Adrenal gland (tissue), 12 donors: ENCODE results near the gene ACAT2. TPM values are rescaled to one million over a fixed set of nuclear protein-coding genes. Genes with fewer than 3 reads are reported as not detected.
"Not testable (repeated sequence)": the region's sequence is repeated elsewhere in the genome, so short reads cannot be mapped to it uniquely, and the experiment has no call there.

Source experiments
- DNase-seq, 7 donors: peaks; one replicate each; pipeline ENCODE4 v3.0.0-alpha.2; 2019 to 2020
- H3K27ac ChIP-seq, 5 donors: fragments of 200-600 bp; sonication (generic) in 4 of 5; 1 replicate in 3 of 5; 2 replicates in 2 of 5; pipeline versions ENCODE4 v1.5.1 to v1.8.0; 2016 to 2020; ENCODE audit warnings: mild to moderate bottlenecking in 1 of 5
- H3K27me3 ChIP-seq: fragments of 200-600 bp; 2 replicates; pipeline ENCODE4 v1.8.0; 2021
- H3K36me3 ChIP-seq, 2 donors: fragments of 200-600 bp; replicated peaks in 1 of 2; 1 replicate in 1 of 2; 2 replicates in 1 of 2; pipeline versions ENCODE4 v1.5.1 to v1.8.0; 2018 to 2022
- H3K4me1 ChIP-seq, 2 donors: fragments of 200-600 bp; replicated peaks in 1 of 2; 1 replicate in 1 of 2; 2 replicates in 1 of 2; pipeline versions ENCODE4 v1.5.1 to v1.8.0; 2018 to 2021
- H3K4me3 ChIP-seq, 4 donors: fragments of 200-600 bp; sonication (generic) in 3 of 4; one replicate each; pipeline ENCODE4 v1.5.1; 2016 to 2018
- H3K9me3 ChIP-seq, 3 donors: fragments of 200-600 bp; sonication (generic) in 1 of 3; replicated peaks in 1 of 3; 1 replicate in 2 of 3; 2 replicates in 1 of 3; pipeline versions ENCODE4 v1.5.1 to v1.8.0; 2016 to 2021
- POLR2A ChIP-seq, 2 donors: fragments of 450-650 bp; IDR thresholded peaks; one replicate each; pipeline ENCODE4 v1.6.1; 2017; ENCODE audit warnings: antibody characterized with exemption in 2 of 2, mild to moderate bottlenecking in 2 of 2, moderate library complexity in 1 of 2
- WGBS, 4 donors: extraction: QIAGEN DNeasy Blood & Tissue Kit in 2 of 4; methylation state at CpG; one replicate each; pipeline versions ENCODE4 v1.1.5 to v1.1.7; 2013 to 2017; 5-methylcytosine and 5-hydroxymethylcytosine counted together
- intact Hi-C, 2 donors: fragments of 100-400 bp; cut with DNase I; formaldehyde crosslinking; loops; one replicate each; pipeline versions ENCODE4 v1.14.1 to v1.15.0; 2022 to 2023
- polyA plus RNA-seq, 3 donors: library from polyadenylated mRNA; stranded (reverse); fragments of 200-250 nt in 2 of 3; fragments of 350-450 nt in 1 of 3; fragmentation: Illumina TruSeq in 1 of 3; extraction: RNeasy Lipid Tissue Mini Kit (QIAGEN cat#74804) in 1 of 3; gene quantifications; one replicate each; pipeline ENCODE4 v1.2.3, GENCODE V29; 2013 to 2014
- total RNA-seq, 9 donors: library from RNA; depleted of rRNA in 4 of 9; stranded (reverse); fragments of >200 nt in 4 of 9; fragments of 120-200 nt in 1 of 9; fragmentation: NEBNext Ultra II Directional in 1 of 9; extraction: Animal tissue kit (Norgen Biotek cat#: 25700) in 1 of 9; gene quantifications; one replicate each; pipeline versions ENCODE4 v1.1.0 to v1.2.4, GENCODE V29; 2013 to 2023
- TF ChIP-seq, protein P1 (sequence below), 6 experiments: fragments of 450-650 bp in 4 of 6; fragments of 200-600 bp in 2 of 6; sonication (generic) in 1 of 6; IDR thresholded peaks; 1 replicate in 5 of 6; 2 replicates in 1 of 6; pipeline versions ENCODE4 v1.5.1 to v1.8.0; 2016 to 2021; ENCODE audit warnings: antibody characterized with exemption in 6 of 6, mild to moderate bottlenecking in 2 of 6, moderate library complexity in 1 of 6
- donor health status: healthy with polysubstance abuse.
- donor health status: Bipolar disorder and iron deficiency.
- donor health status: DM: yes; HTN: yes; CAD: no.
- donor health status: DM: no; HTN: no; CAD: no.
- donor health status: DM: no; HTN: no; CAD: no.
- donor health status: DM: yes; HTN: yes; CAD: no.

Gene ACAT2
- total and polyA plus RNA-seq, 12 donors = 8.7 to 305 (median 18.2) TPM

GRCh38 chr6:159723259-159723658, 38.6 kb upstream of the ACAT2 start:
- 96 to 100% (median 98%) methylated on average over 2 of the region's 2 CpGs for WGBS, 4 donors
- H3K36me3 ChIP-seq = no peaks in the 10 kb centered on the region
- TF ChIP-seq POLR2A (IDR thresholded peaks at IDR 0.05) = no peak
- TF ChIP-seq, protein P1, sequence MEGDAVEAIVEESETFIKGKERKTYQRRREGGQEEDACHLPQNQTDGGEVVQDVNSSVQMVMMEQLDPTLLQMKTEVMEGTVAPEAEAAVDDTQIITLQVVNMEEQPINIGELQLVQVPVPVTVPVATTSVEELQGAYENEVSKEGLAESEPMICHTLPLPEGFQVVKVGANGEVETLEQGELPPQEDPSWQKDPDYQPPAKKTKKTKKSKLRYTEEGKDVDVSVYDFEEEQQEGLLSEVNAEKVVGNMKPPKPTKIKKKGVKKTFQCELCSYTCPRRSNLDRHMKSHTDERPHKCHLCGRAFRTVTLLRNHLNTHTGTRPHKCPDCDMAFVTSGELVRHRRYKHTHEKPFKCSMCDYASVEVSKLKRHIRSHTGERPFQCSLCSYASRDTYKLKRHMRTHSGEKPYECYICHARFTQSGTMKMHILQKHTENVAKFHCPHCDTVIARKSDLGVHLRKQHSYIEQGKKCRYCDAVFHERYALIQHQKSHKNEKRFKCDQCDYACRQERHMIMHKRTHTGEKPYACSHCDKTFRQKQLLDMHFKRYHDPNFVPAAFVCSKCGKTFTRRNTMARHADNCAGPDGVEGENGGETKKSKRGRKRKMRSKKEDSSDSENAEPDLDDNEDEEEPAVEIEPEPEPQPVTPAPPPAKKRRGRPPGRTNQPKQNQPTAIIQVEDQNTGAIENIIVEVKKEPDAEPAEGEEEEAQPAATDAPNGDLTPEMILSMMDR (IDR thresholded peaks at IDR 0.05) = no peak
- DNase-seq = no peak
- intact Hi-C loops = no loop called here
- no peaks in the 10 kb centered on the region for H3K27me3 ChIP-seq
- peaks cover 8 to 14% of the 10 kb centered on the region in 2 donors for H3K4me1 ChIP-seq
- H3K27ac ChIP-seq = no peak overlapping the region
- no peaks in the 10 kb centered on the region for H3K9me3 ChIP-seq
- no peak overlapping the region for H3K4me3 ChIP-seq

- Histone ChIP-seq H3K27me3 (no peaks in the 10 kb centered on the region), H3K9me3 (no peaks in the 10 kb centered on the region), H3K4me1 (peaks cover 21 to 27% of the 10 kb centered on the region in 2 donors), H3K4me3 (no peak overlapping the region), H3K27ac (no peak overlapping the region), H3K36me3 (no peaks in the 10 kb centered on the region)
- WGBS, 4 donors = 90 to 98% (median 93%) methylated on average over 4 of the region's 4 CpGs
- DNase-seq = no peak
- intact Hi-C loops = loop anchor here in 1 of 2 donors (5.0 kb wide), 1 partner anchor 32 kb away; the partner anchor contains the start of gene SOD2
- TF ChIP-seq, protein P1 (IDR thresholded peaks at IDR 0.05) = no peak
- no peak for TF ChIP-seq POLR2A (IDR thresholded peaks at IDR 0.05)
These were observed 37.1 kb upstream of the ACAT2 start for GRCh38 chr6:159724778-159725177.

DNA sequence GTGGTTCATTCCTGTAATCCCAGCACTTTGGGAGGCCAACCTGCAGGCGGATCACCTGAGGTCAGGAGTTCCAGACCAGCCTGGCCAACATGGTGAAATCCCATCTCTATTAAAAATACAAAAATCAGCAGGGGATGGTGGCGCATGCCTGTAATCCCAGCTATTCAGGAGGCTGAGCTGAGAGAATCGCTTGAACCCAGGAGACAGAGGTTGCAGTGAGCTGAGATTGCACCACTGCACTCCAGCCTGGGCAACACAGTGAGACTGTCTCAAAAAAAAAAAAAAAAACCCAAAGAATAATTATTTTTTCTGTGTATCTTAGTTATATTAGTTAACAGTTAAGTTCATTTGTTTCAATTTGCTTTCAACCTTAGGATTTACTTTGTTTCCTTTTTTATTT, 36.6 kb upstream of the ACAT2 start:
- not testable (repeated sequence) for H3K27ac ChIP-seq, H3K4me3 ChIP-seq, H3K9me3 ChIP-seq, H3K27me3 ChIP-seq, DNase-seq, H3K36me3 ChIP-seq
- intact Hi-C loops = loop anchor here in 1 of 2 donors (5.0 kb wide), 1 partner anchor 33 kb away; the partner anchor contains the start of gene SOD2
- peaks cover 25 to 32% of the 10 kb centered on the region in 2 donors for H3K4me1 ChIP-seq
- WGBS, 4 donors = 94 to 100% (median 97%) methylated on average over 3 of the region's 3 CpGs

DNA sequence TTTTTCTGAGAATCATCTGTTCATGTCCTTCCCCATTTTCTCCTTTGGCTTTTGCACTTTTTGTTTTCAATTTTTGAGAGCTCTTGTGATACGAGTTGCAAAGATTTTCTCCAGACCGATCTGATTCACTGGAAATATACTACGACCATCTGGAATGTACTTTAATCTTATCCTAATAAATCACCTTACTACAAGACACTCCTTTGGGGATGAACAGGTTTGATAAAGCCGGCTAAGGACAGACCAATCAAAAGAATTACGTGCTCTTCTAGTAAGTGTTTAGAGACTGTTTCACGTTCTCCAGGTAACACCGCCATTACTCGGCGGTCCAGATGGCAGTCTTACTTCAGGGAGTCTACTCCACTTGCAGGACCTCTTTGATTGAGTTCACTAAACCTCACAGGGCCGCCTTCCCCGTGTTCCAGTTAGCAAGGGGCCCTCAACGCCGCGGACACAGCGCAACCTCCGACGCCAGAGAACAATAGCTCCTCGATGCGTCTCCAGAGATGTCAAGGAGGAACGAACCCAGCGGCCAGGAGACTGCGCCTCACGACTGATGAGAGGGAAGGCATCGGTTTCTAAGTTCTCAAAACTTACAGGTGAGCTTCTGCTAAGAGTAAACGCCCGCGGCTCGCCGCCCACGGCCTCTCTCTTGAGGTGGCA, 35.5 kb upstream of the ACAT2 start:
- Histone ChIP-seq H3K27ac (peak overlapping the region; percentile 97 to 100 (median 99)), H3K36me3 (no peaks in the 10 kb centered on the region), H3K4me1 (peaks cover 26 to 43% of the 10 kb centered on the region in 2 donors), H3K27me3 (no peaks in the 10 kb centered on the region), H3K9me3 (no peaks in the 10 kb centered on the region), H3K4me3 (peak overlapping the region; percentile 41 to 100 (median 76))
- 0 to 1% (median 1%) methylated on average over 16 to 30 of the region's 30 CpGs for WGBS, 4 donors
- intact Hi-C loops = loop anchor here in 1 of 2 donors (5.0 kb wide), 1 partner anchor 34 kb away; the partner anchor contains the start of gene SOD2
- no peak for DNase-seq
- TF ChIP-seq, protein P1 (IDR thresholded peaks at IDR 0.05) = no peak
- TF ChIP-seq POLR2A (IDR thresholded peaks at IDR 0.05) = peak in 1 of 2 donors; percentile 68
